HEK293 (cell line): ENCODE measurements around the gene CCDC12.

Experiments
- CTCF ChIA-PET: fragments of 350-600 bp; formaldehyde crosslinking; extraction: SDS; loops from one replicate; lab custom pipeline; 2021; ENCODE audit warnings: antibody characterized with exemption; lab: Yijun Ruan, JAX
- POLR2A ChIA-PET: fragments of 300-600 bp; formaldehyde crosslinking; extraction: SDS; loops from one replicate; lab custom pipeline; 2020; ENCODE audit warnings: antibody characterized with exemption, inconsistent platforms; lab: Yijun Ruan, JAX
- H3K27ac ChIP-seq: fragments of 200-500 bp; sonication (Bioruptor generic); 2 replicates; pipeline ENCODE4 v1.5.1; 2014; ENCODE audit warnings: low read depth, low read length, control low read depth, inconsistent platforms; ENCODE audit errors: extremely low read depth
- H3K36me3 ChIP-seq, 2 experiments: fragments of 200-500 bp in 1 of 2; sonication (Bioruptor generic) in 1 of 2; 1 replicate in 1 of 2; 2 replicates in 1 of 2; pipeline ENCODE4 v1.5.1; 2014 to 2017; ENCODE audit warnings: inconsistent platforms in 2 of 2, low read length in 2 of 2; ENCODE audit not compliant: control insufficient read depth in 2 of 2, insufficient read depth in 1 of 2
- H3K4me1 ChIP-seq: fragments of 200-500 bp; sonication (Bioruptor generic); 2 replicates; pipeline ENCODE4 v1.5.1; 2014; ENCODE audit warnings: mild to moderate bottlenecking, low read length, inconsistent platforms; ENCODE audit not compliant: control insufficient read depth, insufficient read depth
- H3K4me3 ChIP-seq: 2 replicates; pipeline ENCODE4 v1.5.1; 2011; ENCODE audit warnings: low read depth, mild to moderate bottlenecking, control low read depth, low read length, moderate library complexity
- H3K9me3 ChIP-seq: fragments of 200-500 bp; sonication (Bioruptor generic); 2 replicates; pipeline ENCODE4 v1.5.1; 2014; ENCODE audit warnings: low read depth, low read length, inconsistent platforms; ENCODE audit not compliant: control insufficient read depth, insufficient read depth
- BCL11B ChIP-seq: fragments of 450-650 bp; formaldehyde crosslinking; IDR thresholded peaks from 2 replicates; pipeline ENCODE4 v1.5.1; 2016; ENCODE audit warnings: low read depth, missing biosample characterization, missing genetic modification characterization
- GLIS2 ChIP-seq: fragments of 450-650 bp; formaldehyde crosslinking; IDR thresholded peaks from 2 replicates; pipeline ENCODE4 v1.5.1; 2016; ENCODE audit warnings: missing biosample characterization, missing genetic modification characterization
- KLF10 ChIP-seq: fragments of 450-650 bp; IDR thresholded peaks from 2 replicates; pipeline ENCODE4 v1.5.1; 2018; ENCODE audit warnings: missing biosample characterization, mild to moderate bottlenecking, missing genetic modification characterization
- KLF16 ChIP-seq: fragments of 450-650 bp; formaldehyde crosslinking; IDR thresholded peaks from 2 replicates; pipeline ENCODE4 v1.5.1; 2017; ENCODE audit warnings: missing biosample characterization, missing genetic modification characterization
- KLF8 ChIP-seq: fragments of 450-650 bp; formaldehyde crosslinking; IDR thresholded peaks from 2 replicates; pipeline ENCODE4 v1.5.1; 2016; ENCODE audit warnings: missing biosample characterization, missing genetic modification characterization
- REPIN1 ChIP-seq: fragments of 450-650 bp; formaldehyde crosslinking; IDR thresholded peaks from 2 replicates; pipeline ENCODE4 v1.5.1; 2017; ENCODE audit warnings: missing biosample characterization, missing genetic modification characterization, low read depth
- SALL2 ChIP-seq: fragments of 450-650 bp; formaldehyde crosslinking; IDR thresholded peaks from 2 replicates; pipeline ENCODE4 v1.5.0; 2017; ENCODE audit warnings: missing biosample characterization, mild to moderate bottlenecking, missing genetic modification characterization, borderline replicate concordance
- YY2 ChIP-seq: fragments of 450-650 bp; formaldehyde crosslinking; IDR thresholded peaks from 2 replicates; pipeline ENCODE4 v1.5.1; 2016; ENCODE audit warnings: missing biosample characterization, missing genetic modification characterization
- ZBTB20 ChIP-seq: fragments of 450-650 bp; formaldehyde crosslinking; IDR thresholded peaks from 2 replicates; pipeline ENCODE4 v1.5.1; 2016; ENCODE audit warnings: missing biosample characterization, missing genetic modification characterization
- ZFHX2 ChIP-seq: fragments of 450-650 bp; formaldehyde crosslinking; conservative IDR thresholded peaks from 2 replicates; pipeline ENCODE4 v1.5.1; 2016; ENCODE audit warnings: missing biosample characterization, missing genetic modification characterization
- ZFP41 ChIP-seq: fragments of 450-650 bp; formaldehyde crosslinking; IDR thresholded peaks from 2 replicates; pipeline ENCODE4 v1.5.1; 2016; ENCODE audit warnings: missing biosample characterization, missing genetic modification characterization, borderline replicate concordance
- ZFP69B ChIP-seq: fragments of 450-650 bp; formaldehyde crosslinking; IDR thresholded peaks from 2 replicates; pipeline ENCODE4 v1.5.1; 2016; ENCODE audit warnings: missing biosample characterization, missing genetic modification characterization
- ZIC2 ChIP-seq: fragments of 450-650 bp; formaldehyde crosslinking; IDR thresholded peaks from 2 replicates; pipeline ENCODE4 v1.5.1; 2016; ENCODE audit warnings: missing biosample characterization, missing genetic modification characterization
- ZNF155 ChIP-seq: fragments of 450-650 bp; formaldehyde crosslinking; IDR thresholded peaks from 2 replicates; pipeline ENCODE4 v1.5.1; 2016; ENCODE audit warnings: missing biosample characterization, missing genetic modification characterization
- ZNF24 ChIP-seq: fragments of 450-650 bp; formaldehyde crosslinking; IDR thresholded peaks from 2 replicates; pipeline ENCODE4 v1.5.1; 2016; ENCODE audit warnings: missing biosample characterization, missing genetic modification characterization
- ZNF292 ChIP-seq: fragments of 450-650 bp; formaldehyde crosslinking; IDR thresholded peaks from 2 replicates; pipeline ENCODE4 v1.5.1; 2016; ENCODE audit warnings: low read depth, missing biosample characterization, missing genetic modification characterization, borderline replicate concordance
- ZNF335 ChIP-seq: fragments of 450-650 bp; formaldehyde crosslinking; conservative IDR thresholded peaks from 2 replicates; pipeline ENCODE4 v1.5.1; 2016; ENCODE audit warnings: missing biosample characterization, missing genetic modification characterization
- ZNF391 ChIP-seq: fragments of 450-650 bp; formaldehyde crosslinking; IDR thresholded peaks from 2 replicates; pipeline ENCODE4 v1.5.1; 2016; ENCODE audit warnings: low read depth, missing biosample characterization, missing genetic modification characterization, borderline replicate concordance
- ZNF473 ChIP-seq: fragments of 450-650 bp; formaldehyde crosslinking; IDR thresholded peaks from 2 replicates; pipeline ENCODE4 v1.5.1; 2017; ENCODE audit warnings: missing biosample characterization, missing genetic modification characterization
- ZNF501 ChIP-seq: fragments of 450-650 bp; formaldehyde crosslinking; IDR thresholded peaks from 2 replicates; pipeline ENCODE4 v1.5.1; 2016; ENCODE audit warnings: missing biosample characterization, missing genetic modification characterization
- ZNF600 ChIP-seq: fragments of 450-650 bp; formaldehyde crosslinking; IDR thresholded peaks from 2 replicates; pipeline ENCODE4 v1.5.1; 2016; ENCODE audit warnings: missing biosample characterization, missing genetic modification characterization
- ZNF621 ChIP-seq: fragments of 450-650 bp; formaldehyde crosslinking; IDR thresholded peaks from 2 replicates; pipeline ENCODE4 v1.5.1; 2017; ENCODE audit warnings: missing biosample characterization, missing genetic modification characterization
- ZNF629 ChIP-seq: fragments of 450-650 bp; formaldehyde crosslinking; IDR thresholded peaks from 2 replicates; pipeline ENCODE4 v1.5.1; 2017; ENCODE audit warnings: missing biosample characterization, missing genetic modification characterization
- ZNF837 ChIP-seq: fragments of 450-650 bp; formaldehyde crosslinking; IDR thresholded peaks from 2 replicates; pipeline ENCODE4 v1.5.1; 2016; ENCODE audit warnings: missing biosample characterization, missing genetic modification characterization
- ZSCAN23 ChIP-seq: fragments of 450-650 bp; formaldehyde crosslinking; IDR thresholded peaks from 2 replicates; pipeline ENCODE4 v1.5.1; 2016; ENCODE audit warnings: missing biosample characterization, missing genetic modification characterization
- ZXDB ChIP-seq: fragments of 450-650 bp; formaldehyde crosslinking; IDR thresholded peaks from 2 replicates; pipeline ENCODE4 v1.5.1; 2016; ENCODE audit warnings: missing biosample characterization, missing genetic modification characterization
- TF ChIP-seq, protein P1 (sequence below): fragments of 450-650 bp; formaldehyde crosslinking; IDR thresholded peaks from 2 replicates; pipeline ENCODE4 v1.5.1; 2017; ENCODE audit warnings: missing biosample characterization, missing genetic modification characterization
- TF ChIP-seq, protein P2 (sequence below): fragments of 450-650 bp; formaldehyde crosslinking; IDR thresholded peaks from 2 replicates; pipeline ENCODE4 v1.5.1; 2016; ENCODE audit warnings: missing biosample characterization, missing genetic modification characterization
- TF ChIP-seq, protein P3 (sequence below): fragments of 450-650 bp; formaldehyde crosslinking; IDR thresholded peaks from 2 replicates; pipeline ENCODE4 v1.5.1; 2016; ENCODE audit warnings: missing biosample characterization, missing genetic modification characterization
- TF ChIP-seq, protein P4 (sequence below): fragments of 450-650 bp; formaldehyde crosslinking; IDR thresholded peaks from 2 replicates; pipeline ENCODE4 v1.5.1; 2017; ENCODE audit warnings: missing biosample characterization, missing genetic modification characterization
- TF ChIP-seq, protein P5 (sequence below): fragments of 450-650 bp; IDR thresholded peaks from 2 replicates; pipeline ENCODE4 v1.5.1; 2018; ENCODE audit warnings: missing biosample characterization, mild to moderate bottlenecking, missing genetic modification characterization

CCDC12 gene

DNA sequence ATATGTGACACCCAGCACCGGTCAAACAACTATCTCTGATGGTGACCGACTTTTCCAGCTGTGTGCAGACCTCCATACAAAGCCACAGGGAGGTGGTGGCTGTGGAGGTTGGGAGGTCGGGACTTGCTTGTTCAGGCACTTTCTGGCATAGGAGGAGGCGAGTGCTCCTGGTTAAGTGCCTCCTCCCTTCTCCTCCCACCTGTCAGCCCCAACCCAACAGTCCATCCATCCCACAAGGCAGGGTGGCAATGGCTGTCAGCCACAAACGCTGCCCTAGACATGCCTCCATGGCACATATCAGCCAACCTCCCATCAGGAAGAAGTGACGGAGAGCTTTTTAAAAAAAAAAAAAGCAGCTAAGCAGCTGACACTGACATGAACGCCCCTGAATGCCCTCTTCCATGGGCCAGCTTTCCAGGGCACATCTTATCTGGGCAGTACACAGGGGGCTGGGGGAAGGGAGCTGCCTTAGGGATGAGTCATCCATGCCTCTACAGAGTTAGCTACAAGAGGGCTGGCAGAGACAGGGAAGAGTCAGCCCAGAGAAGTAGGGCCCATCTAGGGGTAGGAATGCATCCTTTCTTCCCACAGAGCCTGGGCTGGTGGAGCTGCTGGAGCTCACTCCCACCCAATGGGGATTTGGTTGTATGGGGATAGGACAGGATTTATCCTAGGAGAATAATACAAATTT lies 41.2 kb downstream of the CCDC12 start:
- Histone ChIP-seq H3K4me1 (peaks cover 11% of the 10 kb centered on the region), H3K4me3 (no peak overlapping the region), H3K27ac (no peak overlapping the region), H3K36me3 (peaks cover 3 to 60% of the 10 kb centered on the region in 2 experiments; a peak in 2 of 3 replicates), H3K9me3 (no peaks in the 10 kb centered on the region)
- ChIA-PET POLR2A (interaction anchor here (0.7 to 1.3 kb wide), 5 partner anchors 9 to 44 kb away, joined by 3 to 6 read pairs (median 4); partner anchors contain the start of genes CCDC12 and NBEAL2), CTCF (interaction anchor here (0.6 to 2.1 kb wide), 16 partner anchors 11 to 465 kb away, joined by 3 to 8 read pairs (median 3); partner anchors contain the start of gene NBEAL2)
- TF ChIP-seq, protein P1, sequence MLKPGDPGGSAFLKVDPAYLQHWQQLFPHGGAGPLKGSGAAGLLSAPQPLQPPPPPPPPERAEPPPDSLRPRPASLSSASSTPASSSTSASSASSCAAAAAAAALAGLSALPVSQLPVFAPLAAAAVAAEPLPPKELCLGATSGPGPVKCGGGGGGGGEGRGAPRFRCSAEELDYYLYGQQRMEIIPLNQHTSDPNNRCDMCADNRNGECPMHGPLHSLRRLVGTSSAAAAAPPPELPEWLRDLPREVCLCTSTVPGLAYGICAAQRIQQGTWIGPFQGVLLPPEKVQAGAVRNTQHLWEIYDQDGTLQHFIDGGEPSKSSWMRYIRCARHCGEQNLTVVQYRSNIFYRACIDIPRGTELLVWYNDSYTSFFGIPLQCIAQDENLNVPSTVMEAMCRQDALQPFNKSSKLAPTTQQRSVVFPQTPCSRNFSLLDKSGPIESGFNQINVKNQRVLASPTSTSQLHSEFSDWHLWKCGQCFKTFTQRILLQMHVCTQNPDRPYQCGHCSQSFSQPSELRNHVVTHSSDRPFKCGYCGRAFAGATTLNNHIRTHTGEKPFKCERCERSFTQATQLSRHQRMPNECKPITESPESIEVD (tag by site-specific recombination): no peak
- TF ChIP-seq REPIN1 (tag by site-specific recombination): no peak
- no peak for TF ChIP-seq BCL11B
- TF ChIP-seq ZNF501 (tag by site-specific recombination): no peak
- TF ChIP-seq, protein P2, sequence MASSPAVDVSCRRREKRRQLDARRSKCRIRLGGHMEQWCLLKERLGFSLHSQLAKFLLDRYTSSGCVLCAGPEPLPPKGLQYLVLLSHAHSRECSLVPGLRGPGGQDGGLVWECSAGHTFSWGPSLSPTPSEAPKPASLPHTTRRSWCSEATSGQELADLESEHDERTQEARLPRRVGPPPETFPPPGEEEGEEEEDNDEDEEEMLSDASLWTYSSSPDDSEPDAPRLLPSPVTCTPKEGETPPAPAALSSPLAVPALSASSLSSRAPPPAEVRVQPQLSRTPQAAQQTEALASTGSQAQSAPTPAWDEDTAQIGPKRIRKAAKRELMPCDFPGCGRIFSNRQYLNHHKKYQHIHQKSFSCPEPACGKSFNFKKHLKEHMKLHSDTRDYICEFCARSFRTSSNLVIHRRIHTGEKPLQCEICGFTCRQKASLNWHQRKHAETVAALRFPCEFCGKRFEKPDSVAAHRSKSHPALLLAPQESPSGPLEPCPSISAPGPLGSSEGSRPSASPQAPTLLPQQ: peak; percentile 85
- no peak for TF ChIP-seq SALL2 (tag by site-specific recombination)
- no peak for TF ChIP-seq ZFP41 (tag by site-specific recombination)
- TF ChIP-seq KLF16 (tag by site-specific recombination): no peak
- 0 out of 2 replicates have a peak, but pooled peaks have one; percentile 32 for TF ChIP-seq ZIC2 (tag by site-specific recombination)
- TF ChIP-seq GLIS2 (tag by site-specific recombination): peak; percentile 34
- TF ChIP-seq ZBTB20 (tag by site-specific recombination): no peak
- no peak for TF ChIP-seq ZNF391
- TF ChIP-seq ZNF473: no peak
- no peak for TF ChIP-seq ZNF335 (tag by site-specific recombination)
- TF ChIP-seq ZNF621 (tag by site-specific recombination): no peak
- TF ChIP-seq ZNF155 (tag by site-specific recombination): no peak
- peak; percentile 45; the same call in 1 of the 2 replicates for TF ChIP-seq ZNF629 (tag by site-specific recombination)
- 0 out of 2 replicates have a peak, but pooled peaks have one; percentile 22 for TF ChIP-seq ZSCAN23
- TF ChIP-seq ZNF837 (tag by site-specific recombination): no peak
- no peak for TF ChIP-seq ZNF24 (tag by site-specific recombination)
- TF ChIP-seq ZNF600: peak; percentile 32; the same call in 1 of the 2 replicates
- peak; percentile 69 for TF ChIP-seq ZFHX2 (tag by site-specific recombination)
- TF ChIP-seq ZFP69B (tag by site-specific recombination): peak; percentile 82
- no peak for TF ChIP-seq YY2
- no peak for TF ChIP-seq ZNF292
- TF ChIP-seq, protein P3, sequence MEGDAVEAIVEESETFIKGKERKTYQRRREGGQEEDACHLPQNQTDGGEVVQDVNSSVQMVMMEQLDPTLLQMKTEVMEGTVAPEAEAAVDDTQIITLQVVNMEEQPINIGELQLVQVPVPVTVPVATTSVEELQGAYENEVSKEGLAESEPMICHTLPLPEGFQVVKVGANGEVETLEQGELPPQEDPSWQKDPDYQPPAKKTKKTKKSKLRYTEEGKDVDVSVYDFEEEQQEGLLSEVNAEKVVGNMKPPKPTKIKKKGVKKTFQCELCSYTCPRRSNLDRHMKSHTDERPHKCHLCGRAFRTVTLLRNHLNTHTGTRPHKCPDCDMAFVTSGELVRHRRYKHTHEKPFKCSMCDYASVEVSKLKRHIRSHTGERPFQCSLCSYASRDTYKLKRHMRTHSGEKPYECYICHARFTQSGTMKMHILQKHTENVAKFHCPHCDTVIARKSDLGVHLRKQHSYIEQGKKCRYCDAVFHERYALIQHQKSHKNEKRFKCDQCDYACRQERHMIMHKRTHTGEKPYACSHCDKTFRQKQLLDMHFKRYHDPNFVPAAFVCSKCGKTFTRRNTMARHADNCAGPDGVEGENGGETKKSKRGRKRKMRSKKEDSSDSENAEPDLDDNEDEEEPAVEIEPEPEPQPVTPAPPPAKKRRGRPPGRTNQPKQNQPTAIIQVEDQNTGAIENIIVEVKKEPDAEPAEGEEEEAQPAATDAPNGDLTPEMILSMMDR (tag by site-specific recombination): peak; percentile 52; the same call in 1 of the 2 replicates
- no peak for TF ChIP-seq ZXDB (tag by site-specific recombination)
- 0 out of 2 replicates have a peak, but pooled peaks have one; percentile 19 for TF ChIP-seq KLF8 (tag by site-specific recombination)
- TF ChIP-seq, protein P4, sequence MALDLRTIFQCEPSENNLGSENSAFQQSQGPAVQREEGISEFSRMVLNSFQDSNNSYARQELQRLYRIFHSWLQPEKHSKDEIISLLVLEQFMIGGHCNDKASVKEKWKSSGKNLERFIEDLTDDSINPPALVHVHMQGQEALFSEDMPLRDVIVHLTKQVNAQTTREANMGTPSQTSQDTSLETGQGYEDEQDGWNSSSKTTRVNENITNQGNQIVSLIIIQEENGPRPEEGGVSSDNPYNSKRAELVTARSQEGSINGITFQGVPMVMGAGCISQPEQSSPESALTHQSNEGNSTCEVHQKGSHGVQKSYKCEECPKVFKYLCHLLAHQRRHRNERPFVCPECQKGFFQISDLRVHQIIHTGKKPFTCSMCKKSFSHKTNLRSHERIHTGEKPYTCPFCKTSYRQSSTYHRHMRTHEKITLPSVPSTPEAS: no peak
- TF ChIP-seq, protein P5, sequence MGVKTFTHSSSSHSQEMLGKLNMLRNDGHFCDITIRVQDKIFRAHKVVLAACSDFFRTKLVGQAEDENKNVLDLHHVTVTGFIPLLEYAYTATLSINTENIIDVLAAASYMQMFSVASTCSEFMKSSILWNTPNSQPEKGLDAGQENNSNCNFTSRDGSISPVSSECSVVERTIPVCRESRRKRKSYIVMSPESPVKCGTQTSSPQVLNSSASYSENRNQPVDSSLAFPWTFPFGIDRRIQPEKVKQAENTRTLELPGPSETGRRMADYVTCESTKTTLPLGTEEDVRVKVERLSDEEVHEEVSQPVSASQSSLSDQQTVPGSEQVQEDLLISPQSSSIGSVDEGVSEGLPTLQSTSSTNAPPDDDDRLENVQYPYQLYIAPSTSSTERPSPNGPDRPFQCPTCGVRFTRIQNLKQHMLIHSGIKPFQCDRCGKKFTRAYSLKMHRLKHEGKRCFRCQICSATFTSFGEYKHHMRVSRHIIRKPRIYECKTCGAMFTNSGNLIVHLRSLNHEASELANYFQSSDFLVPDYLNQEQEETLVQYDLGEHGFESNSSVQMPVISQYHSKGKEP (tag by site-specific recombination): no peak
- 0 out of 2 replicates have a peak, but pooled peaks have one; percentile 23 for TF ChIP-seq KLF10 (tag by site-specific recombination)
